Esophagus muscularis mucosa (tissue), 4 donors: ENCODE results near the gene LRMDA. TPM values are rescaled to one million over a fixed set of nuclear protein-coding genes. Genes with fewer than 3 reads are reported as not detected.

ENCODE experiments used
- DNase-seq: peaks from one replicate; pipeline ENCODE4 v3.0.0-alpha.2; 2017; ENCODE audit errors: extremely low spot score
- H3K27ac ChIP-seq, 4 donors: fragments of 200-600 bp; sonication (generic); replicated peaks in 1 of 4; 1 replicate in 3 of 4; 2 replicates in 1 of 4; pipeline ENCODE4 v1.5.1; 2016 to 2019; ENCODE audit warnings: mild to moderate bottlenecking in 1 of 4
- H3K27me3 ChIP-seq, 4 donors: fragments of 200-600 bp; sonication (generic); one replicate each; pipeline versions ENCODE4 v1.5.1 to v1.6.0; 2016 to 2019
- H3K36me3 ChIP-seq, 4 donors: fragments of 200-600 bp; sonication (generic); one replicate each; pipeline ENCODE4 v1.5.1; 2016 to 2019
- H3K4me1 ChIP-seq, 4 donors: fragments of 200-600 bp; sonication (generic); one replicate each; pipeline ENCODE4 v1.5.1; 2016 to 2019
- H3K4me3 ChIP-seq, 4 donors: fragments of 200-600 bp; sonication (generic); 1 replicate in 2 of 4; 2 replicates in 2 of 4; pipeline ENCODE4 v1.5.1; 2016 to 2019; ENCODE audit warnings: mild to moderate bottlenecking in 4 of 4, moderate library complexity in 1 of 4
- H3K9me3 ChIP-seq, 4 donors: fragments of 200-600 bp; sonication (generic); 1 replicate in 3 of 4; 2 replicates in 1 of 4; pipeline ENCODE4 v1.5.1; 2016 to 2019
- CTCF ChIP-seq, 3 experiments: fragments of 200-600 bp in 2 of 3; fragments of 450-650 bp in 1 of 3; sonication (generic) in 2 of 3; IDR thresholded peaks; one replicate each; pipeline ENCODE4 v1.5.1; 2017 to 2019; ENCODE audit warnings: antibody characterized with exemption in 3 of 3, mild to moderate bottlenecking in 2 of 3, moderate library complexity in 1 of 3
- EP300 ChIP-seq: sonication (generic); formaldehyde crosslinking; IDR thresholded peaks from one replicate; pipeline ENCODE4 v1.6.1; 2017; ENCODE audit warnings: antibody characterized with exemption
- POLR2A ChIP-seq: fragments of 450-650 bp; IDR thresholded peaks from one replicate; pipeline ENCODE4 v1.6.1; 2017; ENCODE audit warnings: antibody characterized with exemption, moderate library complexity, mild to moderate bottlenecking, low read depth
- POLR2AphosphoS5 ChIP-seq, 2 donors: sonication (generic); formaldehyde crosslinking; IDR thresholded peaks; one replicate each; pipeline ENCODE4 v1.6.1; 2017; ENCODE audit warnings: antibody characterized with exemption in 2 of 2
- WGBS: methylation state at CpG from one replicate; pipeline ENCODE4 v1.1.5; 2018; 5-methylcytosine and 5-hydroxymethylcytosine counted together
- intact Hi-C: fragments of 100-400 bp; cut with DNase I; formaldehyde crosslinking; loops from one replicate; pipeline ENCODE4 v1.15.1; 2023
- total RNA-seq, 4 donors: library from RNA; depleted of rRNA; stranded (reverse); fragments of >200 nt; gene quantifications; one replicate each; pipeline versions ENCODE4 v1.1.0 to v1.2.1, GENCODE V29; 2016

Gene LRMDA
- total RNA-seq, 4 donors from 2014 or later, result 14.3 to 34.9 (median 26.5) TPM

- no peak overlapping the region for H3K4me3 ChIP-seq
- no peaks in the 10 kb centered on the region for H3K9me3 ChIP-seq
- DNase-seq, result no peak
- H3K4me1 ChIP-seq, result no peaks in the 10 kb centered on the region
- H3K27me3 ChIP-seq, result no peaks in the 10 kb centered on the region
- intact Hi-C loops, result no loop called here
- no peaks in the 10 kb centered on the region for H3K36me3 ChIP-seq
- no peak overlapping the region for H3K27ac ChIP-seq
- TF ChIP-seq POLR2AphosphoS5 (IDR thresholded peaks at IDR 0.05) (no peak), CTCF (IDR thresholded peaks at IDR 0.05) (no peak), EP300 (no peak), POLR2A (no peak)
Observed at GRCh38 chr10:75895259-75895658, 463.8 kb downstream of the LRMDA start.

DNA sequence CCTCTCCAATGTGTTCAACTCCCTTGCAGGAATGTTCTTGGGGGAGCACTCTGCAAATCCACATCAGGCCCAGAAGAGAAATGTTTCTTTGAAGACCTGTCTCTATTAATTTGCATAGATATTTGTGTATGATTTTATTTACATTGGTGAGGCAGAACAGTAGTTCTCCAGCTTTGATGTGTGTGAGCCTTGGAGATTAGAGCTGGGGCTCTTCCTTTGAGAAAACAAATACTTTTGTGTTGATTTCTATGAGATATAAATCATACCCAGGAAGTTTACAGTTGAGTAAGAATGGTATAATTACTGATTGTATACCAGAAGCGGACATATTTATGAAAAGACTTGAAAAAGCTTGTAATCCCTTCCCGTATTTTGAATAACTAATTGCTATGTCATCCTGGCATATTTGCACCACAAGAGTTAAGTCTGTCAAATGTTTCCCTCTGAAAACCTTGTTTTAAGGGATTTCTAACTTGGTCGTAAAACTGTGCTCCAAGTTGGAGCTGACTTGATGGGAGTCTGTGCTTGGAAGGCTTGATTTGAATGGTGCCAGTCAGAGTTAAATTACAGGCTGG lies 468.5 kb downstream of the LRMDA start:
- Histone ChIP-seq H3K9me3 (no peaks in the 10 kb centered on the region), H3K4me3 (no peak overlapping the region), H3K4me1 (no peaks in the 10 kb centered on the region), H3K27ac (no peak overlapping the region), H3K27me3 (no peaks in the 10 kb centered on the region), H3K36me3 (no peaks in the 10 kb centered on the region)
- intact Hi-C loops, result no loop called here
- 95% methylated on average over 3 of the region's 3 CpGs for WGBS
- no peak for TF ChIP-seq CTCF (IDR thresholded peaks at IDR 0.05)
- no peak for TF ChIP-seq POLR2A
- no peak for TF ChIP-seq POLR2AphosphoS5 (IDR thresholded peaks at IDR 0.05)
- no peak for TF ChIP-seq EP300
- no peak for DNase-seq

GRCh38 chr10:75902816-75903215 lies 471.4 kb downstream of the LRMDA start:
- Histone ChIP-seq H3K27ac (no peak overlapping the region), H3K27me3 (no peaks in the 10 kb centered on the region), H3K4me3 (no peak overlapping the region), H3K9me3 (no peaks in the 10 kb centered on the region), H3K4me1 (no peaks in the 10 kb centered on the region), H3K36me3 (no peaks in the 10 kb centered on the region)
- TF ChIP-seq POLR2A, result no peak
- no peak for TF ChIP-seq EP300
- no peak for TF ChIP-seq POLR2AphosphoS5 (IDR thresholded peaks at IDR 0.05)
- no peak for TF ChIP-seq CTCF (IDR thresholded peaks at IDR 0.05)
- DNase-seq, result no peak
- WGBS, result 93% methylated on average over 3 of the region's 5 CpGs
- intact Hi-C loops, result no loop called here

DNA sequence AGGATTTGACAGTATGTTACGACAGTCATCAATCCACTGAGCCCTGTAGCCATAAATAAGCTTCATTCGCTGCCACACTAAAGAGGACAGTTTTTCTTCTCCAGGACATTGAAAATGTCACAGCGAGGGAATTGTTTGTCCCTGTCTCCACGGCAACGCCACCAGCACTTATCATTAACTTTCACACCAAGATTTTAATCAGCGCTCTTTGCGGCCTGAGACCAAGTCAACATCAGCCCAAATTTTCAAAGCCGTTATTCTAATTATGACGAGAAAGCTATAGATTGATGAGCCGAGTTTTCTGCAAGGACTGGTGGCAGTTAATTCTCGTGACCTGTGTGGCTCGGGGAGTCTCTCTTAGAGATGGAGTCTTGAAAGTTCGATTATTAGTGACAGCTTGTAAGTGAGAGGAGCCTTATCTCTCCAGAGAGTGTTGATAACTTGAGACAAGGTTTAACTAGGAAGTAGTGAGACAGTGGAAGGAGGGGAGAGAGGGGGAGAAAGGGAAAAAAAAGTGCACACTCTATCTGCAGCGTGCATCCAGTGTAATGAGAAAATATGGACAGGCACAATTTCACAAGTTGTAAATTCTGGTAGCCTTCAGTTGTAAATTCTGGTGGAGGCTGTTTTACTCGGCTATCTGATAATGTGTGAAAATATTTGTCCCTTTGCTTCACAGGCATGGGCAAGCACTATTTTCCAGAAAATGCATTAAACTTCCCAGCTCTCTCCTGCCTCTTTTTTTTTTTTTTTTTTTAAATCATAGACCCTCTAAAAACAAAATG lies 473.3 kb downstream of the LRMDA start:
- TF ChIP-seq POLR2A (no peak), EP300 (no peak), CTCF (IDR thresholded peaks at IDR 0.05) (no peak), POLR2AphosphoS5 (IDR thresholded peaks at IDR 0.05) (no peak)
- Histone ChIP-seq H3K4me1 (no peaks in the 10 kb centered on the region), H3K9me3 (no peaks in the 10 kb centered on the region), H3K27ac (no peak overlapping the region), H3K27me3 (no peaks in the 10 kb centered on the region), H3K36me3 (no peaks in the 10 kb centered on the region), H3K4me3 (no peak overlapping the region)
- DNase-seq, result no peak
- WGBS, result 78% methylated on average over 15 of the region's 15 CpGs
- intact Hi-C loops, result no loop called here
